BJ (cell line): ENCODE data around the gene TBXAS1. TPM values are rescaled to one million over a fixed set of nuclear protein-coding genes. Genes with fewer than 3 reads are reported as not detected.

Experiments used
- CTCF ChIA-PET: fragments of 350-600 bp; formaldehyde crosslinking; extraction: SDS; loops from one replicate; lab custom pipeline; 2021; ENCODE audit warnings: antibody characterized with exemption, inconsistent platforms; lab: Yijun Ruan, JAX
- POLR2A ChIA-PET: fragments of 300-600 bp; sonication (Branson Sonifier 250); formaldehyde crosslinking; extraction: SDS; loops from one replicate; lab custom pipeline; 2021; ENCODE audit warnings: antibody characterized with exemption; lab: Charles Lee
- DNase-seq: peaks from one replicate; pipeline ENCODE4 v3.0.0-alpha.2; 2011; ENCODE audit warnings: low read depth
- H3K27me3 ChIP-seq: 2 replicates; pipeline ENCODE4 v1.6.0; 2011; ENCODE audit warnings: low read length; ENCODE audit not compliant: control insufficient read depth, insufficient read depth
- H3K36me3 ChIP-seq: 2 replicates; pipeline ENCODE4 v1.5.1; 2011; ENCODE audit warnings: low read length; ENCODE audit not compliant: control insufficient read depth, insufficient read depth
- H3K4me3 ChIP-seq: 2 replicates; pipeline ENCODE4 v1.5.1; 2011; ENCODE audit warnings: low read depth, mild to moderate bottlenecking, control low read depth, low read length
- polyA plus RNA-seq: library from polyadenylated mRNA; depleted of rRNA; stranded (reverse); fragments of >200 nt; gene quantifications from 2 replicates; pipeline ENCODE4 v1.2.3, GENCODE V29; 2011
- TF ChIP-seq, protein P1 (sequence below): IDR thresholded peaks from 2 replicates; pipeline ENCODE4 v1.5.1; 2011; ENCODE audit warnings: low read depth, mild to moderate bottlenecking, control low read depth, inconsistent platforms, low read length, moderate library complexity; ENCODE audit not compliant: insufficient read depth

TBXAS1 gene
- polyA plus RNA-seq, 1 experiment, result 0.16 TPM

DNA sequence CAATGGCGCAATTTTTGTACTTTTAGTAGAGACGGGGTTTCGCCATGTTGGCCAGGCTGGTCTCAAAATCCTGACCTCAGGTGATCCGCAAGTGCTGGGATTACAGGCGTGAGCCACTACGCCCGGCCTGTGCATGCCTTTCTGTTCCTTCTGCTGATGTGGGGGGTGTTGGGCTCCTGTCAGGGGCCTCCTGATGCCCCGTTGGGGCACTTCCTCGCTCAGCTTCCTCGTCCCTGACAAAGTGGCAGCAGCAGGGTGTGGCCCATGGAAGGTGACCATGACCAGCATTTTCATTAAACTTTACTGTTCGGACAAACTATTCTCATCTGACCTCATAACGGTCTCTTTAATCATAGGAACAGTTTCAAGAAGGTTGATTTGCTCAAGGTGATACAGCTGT is 69.4 kb downstream of the TBXAS1 start:
- Histone ChIP-seq H3K36me3 (no peaks in the 10 kb centered on the region), H3K4me3 (no peak overlapping the region), H3K27me3 (peaks cover 2% of the 10 kb centered on the region; the same call in 1 of the 2 replicates)
- CTCF ChIA-PET, result no interaction called here
- TF ChIP-seq, protein P1, sequence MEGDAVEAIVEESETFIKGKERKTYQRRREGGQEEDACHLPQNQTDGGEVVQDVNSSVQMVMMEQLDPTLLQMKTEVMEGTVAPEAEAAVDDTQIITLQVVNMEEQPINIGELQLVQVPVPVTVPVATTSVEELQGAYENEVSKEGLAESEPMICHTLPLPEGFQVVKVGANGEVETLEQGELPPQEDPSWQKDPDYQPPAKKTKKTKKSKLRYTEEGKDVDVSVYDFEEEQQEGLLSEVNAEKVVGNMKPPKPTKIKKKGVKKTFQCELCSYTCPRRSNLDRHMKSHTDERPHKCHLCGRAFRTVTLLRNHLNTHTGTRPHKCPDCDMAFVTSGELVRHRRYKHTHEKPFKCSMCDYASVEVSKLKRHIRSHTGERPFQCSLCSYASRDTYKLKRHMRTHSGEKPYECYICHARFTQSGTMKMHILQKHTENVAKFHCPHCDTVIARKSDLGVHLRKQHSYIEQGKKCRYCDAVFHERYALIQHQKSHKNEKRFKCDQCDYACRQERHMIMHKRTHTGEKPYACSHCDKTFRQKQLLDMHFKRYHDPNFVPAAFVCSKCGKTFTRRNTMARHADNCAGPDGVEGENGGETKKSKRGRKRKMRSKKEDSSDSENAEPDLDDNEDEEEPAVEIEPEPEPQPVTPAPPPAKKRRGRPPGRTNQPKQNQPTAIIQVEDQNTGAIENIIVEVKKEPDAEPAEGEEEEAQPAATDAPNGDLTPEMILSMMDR, result no peak
- POLR2A ChIA-PET, result no interaction called here
- DNase-seq, result no peak

DNA sequence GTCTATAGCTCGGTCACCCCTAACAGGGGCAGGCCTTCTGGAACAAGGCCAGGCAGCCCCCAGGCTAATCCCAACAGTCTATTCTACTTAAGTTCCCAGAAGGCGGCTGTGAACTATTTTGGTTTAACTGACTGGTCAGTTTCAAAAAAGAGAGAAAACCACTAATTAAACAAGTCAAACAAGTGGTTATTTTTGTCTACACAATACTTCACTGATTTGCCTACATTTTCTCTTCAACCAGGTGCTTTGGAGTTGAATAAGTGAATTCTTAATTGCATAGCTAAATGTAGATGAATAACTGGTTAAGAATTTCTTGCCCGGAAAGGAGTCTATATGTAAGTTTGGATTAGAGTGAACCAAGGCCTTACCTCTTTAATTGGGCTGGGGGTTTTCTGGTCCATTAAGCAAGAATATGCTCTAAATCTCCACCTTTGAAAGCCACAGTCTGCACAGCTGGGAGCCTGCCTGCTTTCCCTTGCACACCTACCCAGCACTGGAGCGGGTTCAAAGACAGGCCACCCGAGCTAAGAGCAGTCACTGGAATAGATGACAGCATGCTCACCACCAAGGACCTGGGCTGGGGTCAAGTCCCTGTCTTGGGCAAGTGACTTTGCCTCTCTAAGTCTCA is 70.4 kb downstream of the TBXAS1 start:
- TF ChIP-seq, protein P1, result no peak
- ChIA-PET POLR2A (no interaction called here), CTCF (no interaction called here)
- DNase-seq, result no peak
- H3K27me3 ChIP-seq, result 0 out of 2 replicates have a peak, but pooled peaks cover 2% of the 10 kb centered on the region
- H3K4me3 ChIP-seq, result no peak overlapping the region
- H3K36me3 ChIP-seq, result no peaks in the 10 kb centered on the region

DNA sequence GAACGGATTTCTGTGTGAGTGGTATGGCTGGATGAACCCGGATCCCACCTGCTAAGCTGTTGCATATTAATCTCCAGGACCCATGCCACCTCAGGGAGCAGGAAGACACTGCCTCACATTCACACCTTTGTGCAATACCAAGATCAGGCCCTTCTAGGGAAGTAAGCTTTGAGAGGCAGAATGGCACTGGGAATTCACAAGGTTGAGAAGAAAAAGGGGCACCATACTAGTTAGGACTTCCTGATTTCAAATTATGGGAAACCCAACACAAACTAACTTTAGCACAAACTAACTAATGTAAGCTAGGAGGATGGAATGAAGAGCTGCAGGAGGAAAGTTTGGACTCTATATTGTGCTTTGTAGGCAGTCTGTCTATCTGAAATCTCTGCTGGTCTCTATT is 71.3 kb downstream of the TBXAS1 start:
- TF ChIP-seq, protein P1, result no peak
- POLR2A ChIA-PET, result no interaction called here
- H3K4me3 ChIP-seq, result no peak overlapping the region
- CTCF ChIA-PET, result no interaction called here
- no peaks in the 10 kb centered on the region for H3K36me3 ChIP-seq
- 0 out of 2 replicates have a peak, but pooled peaks cover 2% of the 10 kb centered on the region for H3K27me3 ChIP-seq
- DNase-seq, result no peak

DNA sequence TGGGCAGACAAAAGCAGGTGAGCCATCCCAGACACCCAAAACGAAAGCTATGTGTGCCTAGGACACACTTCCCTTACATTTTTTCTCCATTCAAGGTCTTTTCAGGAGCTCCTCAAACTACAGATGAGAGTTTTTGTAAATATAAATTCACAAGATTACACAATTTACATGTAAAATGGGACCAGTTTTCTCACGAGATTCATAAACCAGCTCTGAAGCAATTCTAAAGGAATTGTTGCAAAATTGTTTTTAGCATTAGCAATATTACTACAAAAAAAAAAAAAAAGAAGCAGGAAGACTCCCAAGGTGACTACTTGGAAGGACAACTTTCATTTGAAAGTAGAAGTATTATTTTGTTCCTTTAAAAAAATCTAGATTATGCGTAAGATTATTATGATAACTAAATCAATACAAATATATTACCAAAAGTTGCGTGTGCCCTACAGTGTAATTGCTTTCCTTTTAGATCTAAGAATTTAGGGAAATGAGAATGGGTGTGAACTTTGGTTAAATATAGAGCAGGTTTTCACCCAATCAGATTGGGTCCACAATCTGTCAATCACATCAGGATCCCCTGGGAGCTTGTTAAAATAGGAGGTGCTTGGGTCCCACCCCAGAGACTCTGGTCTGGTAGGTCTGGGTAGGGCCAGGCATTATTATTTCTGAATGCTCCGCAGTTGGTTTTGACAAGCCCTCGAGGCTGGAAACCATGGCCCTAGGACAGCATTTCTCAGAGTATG is 72.2 kb downstream of the TBXAS1 start:
- no peak overlapping the region for H3K4me3 ChIP-seq
- ChIA-PET POLR2A (no interaction called here), CTCF (no interaction called here)
- no peaks in the 10 kb centered on the region for H3K36me3 ChIP-seq
- peaks cover 2% of the 10 kb centered on the region; the same call in 1 of the 2 replicates for H3K27me3 ChIP-seq
- DNase-seq, result no peak
- TF ChIP-seq, protein P1, result no peak

DNA sequence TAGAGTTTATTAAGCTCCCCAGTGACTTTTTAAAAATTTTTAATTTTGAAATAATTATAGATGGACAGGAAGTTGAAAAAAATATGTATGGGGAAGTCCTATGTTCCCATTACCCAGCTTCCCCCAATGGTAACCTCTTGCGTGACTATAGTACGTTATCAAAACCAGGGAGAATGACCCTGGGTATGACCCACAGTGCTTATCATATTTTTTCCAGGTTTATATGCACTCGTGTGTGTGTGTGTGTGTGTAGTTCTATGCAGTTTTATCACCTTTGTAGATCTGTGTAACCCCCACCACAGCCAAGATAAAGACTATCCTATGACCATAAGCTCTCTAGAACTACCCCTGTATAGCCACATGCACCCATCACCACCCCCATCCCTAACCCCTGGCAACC is 72.8 kb downstream of the TBXAS1 start:
- TF ChIP-seq, protein P1, result no peak
- no peaks in the 10 kb centered on the region for H3K36me3 ChIP-seq
- no peak overlapping the region for H3K4me3 ChIP-seq
- no peak for DNase-seq
- peaks cover 2% of the 10 kb centered on the region; the same call in 1 of the 2 replicates for H3K27me3 ChIP-seq
- ChIA-PET CTCF (no interaction called here), POLR2A (no interaction called here)
